Neutrophil (primary cell): ENCODE measurements around the gene RHBG.
A peak's percentile ranks its signal among the peaks of the same experiment; 100 is the strongest.

ENCODE experiments used
- H3K27ac ChIP-seq: fragments of 200-600 bp; sonication (generic); 2 replicates; pipeline ENCODE4 v1.5.1; 2016; ENCODE audit warnings: mild to moderate bottlenecking, moderate library complexity
- H3K27me3 ChIP-seq: fragments of 200-600 bp; sonication (generic); 2 replicates; pipeline ENCODE4 v1.6.0; 2016; ENCODE audit warnings: mild to moderate bottlenecking
- H3K36me3 ChIP-seq: fragments of 200-600 bp; sonication (generic); 2 replicates; pipeline ENCODE4 v1.5.1; 2017
- H3K4me1 ChIP-seq, 2 experiments: fragments of 200-600 bp in 1 of 2; sonication (generic) in 1 of 2; 1 replicate in 1 of 2; 2 replicates in 1 of 2; pipeline versions ENCODE4 v1.5.1 to v1.6.1; 2013 to 2016; ENCODE audit warnings: low read depth in 1 of 2, low read length in 1 of 2, mild to moderate bottlenecking in 1 of 2, moderate library complexity in 1 of 2; ENCODE audit not compliant: control insufficient read depth in 1 of 2, insufficient read depth in 1 of 2
- H3K4me3 ChIP-seq, 2 experiments: fragments of 200-600 bp in 1 of 2; sonication (generic) in 1 of 2; 1 replicate in 1 of 2; 2 replicates in 1 of 2; pipeline ENCODE4 v1.5.1; 2013 to 2016; ENCODE audit warnings: low read depth in 1 of 2, low read length in 1 of 2, mild to moderate bottlenecking in 1 of 2, moderate library complexity in 1 of 2
- H3K9me3 ChIP-seq: fragments of 200-600 bp; sonication (generic); 2 replicates; pipeline ENCODE4 v1.5.1; 2016
- TF ChIP-seq, protein P1 (sequence below): fragments of 200-600 bp; sonication (generic); IDR thresholded peaks from 2 replicates; pipeline ENCODE4 v1.5.1; 2016; ENCODE audit warnings: antibody characterized with exemption

The RHBG gene

GRCh38 chr1:156418416-156419070 is 49.5 kb downstream of the RHBG start:
- H3K9me3 ChIP-seq, result no peaks in the 10 kb centered on the region
- TF ChIP-seq, protein P1, sequence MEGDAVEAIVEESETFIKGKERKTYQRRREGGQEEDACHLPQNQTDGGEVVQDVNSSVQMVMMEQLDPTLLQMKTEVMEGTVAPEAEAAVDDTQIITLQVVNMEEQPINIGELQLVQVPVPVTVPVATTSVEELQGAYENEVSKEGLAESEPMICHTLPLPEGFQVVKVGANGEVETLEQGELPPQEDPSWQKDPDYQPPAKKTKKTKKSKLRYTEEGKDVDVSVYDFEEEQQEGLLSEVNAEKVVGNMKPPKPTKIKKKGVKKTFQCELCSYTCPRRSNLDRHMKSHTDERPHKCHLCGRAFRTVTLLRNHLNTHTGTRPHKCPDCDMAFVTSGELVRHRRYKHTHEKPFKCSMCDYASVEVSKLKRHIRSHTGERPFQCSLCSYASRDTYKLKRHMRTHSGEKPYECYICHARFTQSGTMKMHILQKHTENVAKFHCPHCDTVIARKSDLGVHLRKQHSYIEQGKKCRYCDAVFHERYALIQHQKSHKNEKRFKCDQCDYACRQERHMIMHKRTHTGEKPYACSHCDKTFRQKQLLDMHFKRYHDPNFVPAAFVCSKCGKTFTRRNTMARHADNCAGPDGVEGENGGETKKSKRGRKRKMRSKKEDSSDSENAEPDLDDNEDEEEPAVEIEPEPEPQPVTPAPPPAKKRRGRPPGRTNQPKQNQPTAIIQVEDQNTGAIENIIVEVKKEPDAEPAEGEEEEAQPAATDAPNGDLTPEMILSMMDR, result no peak
- no peaks in the 10 kb centered on the region for H3K36me3 ChIP-seq
- no peak overlapping the region for H3K27ac ChIP-seq
- H3K27me3 ChIP-seq, result peaks cover 100% of the 10 kb centered on the region
- H3K4me3 ChIP-seq, result no peak overlapping the region
- H3K4me1 ChIP-seq, result peaks cover 24 to 25% of the 10 kb centered on the region in 2 experiments

DNA sequence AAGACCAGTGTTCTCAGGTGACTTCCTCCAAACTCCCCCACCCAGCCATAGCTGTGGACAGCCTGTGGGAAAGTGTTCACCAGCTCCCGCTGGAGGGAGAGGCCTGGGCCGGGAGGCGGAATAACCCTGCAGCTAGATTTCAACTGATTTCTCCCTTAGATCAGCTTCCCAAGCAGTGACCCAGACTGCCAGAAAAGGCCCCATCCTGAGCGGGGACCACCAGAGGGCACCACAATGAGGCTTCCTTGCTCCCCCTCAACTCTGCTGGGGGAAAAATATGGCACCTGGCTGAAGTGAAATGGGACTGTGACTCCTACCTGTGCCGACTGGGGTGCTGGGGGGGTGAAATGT is 50.8 kb downstream of the RHBG start:
- Histone ChIP-seq H3K27me3 (peaks cover 100% of the 10 kb centered on the region), H3K36me3 (no peaks in the 10 kb centered on the region)
- TF ChIP-seq, protein P1, result no peak

GRCh38 chr1:156420205-156421061 is 51.4 kb downstream of the RHBG start:
- H3K27me3 ChIP-seq, result peaks cover 100% of the 10 kb centered on the region
- peaks cover 24 to 25% of the 10 kb centered on the region in 2 experiments for H3K4me1 ChIP-seq
- TF ChIP-seq, protein P1, result no peak
- no peak overlapping the region for H3K27ac ChIP-seq
- no peaks in the 10 kb centered on the region for H3K36me3 ChIP-seq
- H3K4me3 ChIP-seq, result peak overlapping the region; percentile 48 to 54
- no peaks in the 10 kb centered on the region for H3K9me3 ChIP-seq

More for the DNA sequence above, 50.8 kb downstream of the RHBG start:
- no peaks in the 10 kb centered on the region for H3K9me3 ChIP-seq
- H3K4me1 ChIP-seq, result peaks cover 24 to 25% of the 10 kb centered on the region in 2 experiments
- H3K27ac ChIP-seq, result no peak overlapping the region
- H3K4me3 ChIP-seq, result peak overlapping the region; percentile 48 to 54

- H3K27ac ChIP-seq, result no peak overlapping the region
- TF ChIP-seq, protein P1, result no peak
- H3K4me3 ChIP-seq, result peak overlapping the region; percentile 48 to 54
- no peaks in the 10 kb centered on the region for H3K9me3 ChIP-seq
- H3K36me3 ChIP-seq, result no peaks in the 10 kb centered on the region
- H3K4me1 ChIP-seq, result peaks cover 24 to 25% of the 10 kb centered on the region in 2 experiments
- H3K27me3 ChIP-seq, result peaks cover 100% of the 10 kb centered on the region
Measured at GRCh38 chr1:156421062-156421938, 52.3 kb downstream of the RHBG start.

DNA sequence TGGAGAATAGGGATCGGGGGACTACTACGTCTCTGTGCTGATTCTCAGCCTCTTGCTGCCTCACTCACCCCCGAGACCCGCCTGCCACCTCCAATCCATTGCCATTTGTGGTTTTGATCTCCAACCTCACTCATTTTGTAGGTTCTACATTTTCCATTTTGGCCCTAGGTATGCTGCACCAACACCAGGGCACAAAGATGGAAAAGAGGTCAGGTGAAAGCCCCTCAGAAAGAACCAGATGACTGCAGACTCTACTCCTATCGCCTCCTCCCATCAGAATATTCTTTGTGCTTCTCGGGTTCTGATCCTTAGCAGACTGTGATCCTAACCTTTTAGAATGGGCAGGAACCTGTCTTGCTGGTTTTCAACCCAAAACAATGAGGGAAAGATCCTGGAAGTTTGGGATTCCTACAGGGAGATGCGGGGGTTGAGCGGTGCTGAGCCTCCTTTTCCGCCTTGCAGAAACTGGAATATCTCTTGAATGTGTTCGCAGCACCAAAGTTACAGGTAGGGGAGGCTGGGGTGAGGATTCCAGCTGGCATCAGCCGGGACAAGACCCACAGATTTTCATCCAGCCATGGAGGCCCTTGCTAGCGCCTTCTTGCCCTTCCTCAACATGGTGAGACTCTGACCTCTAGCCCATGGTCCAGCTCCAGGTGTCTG is 53.1 kb downstream of the RHBG start:
- peak overlapping the region; percentile 48 to 54 for H3K4me3 ChIP-seq

More for the DNA sequence above, 53.1 kb downstream of the RHBG start:
- Histone ChIP-seq H3K36me3 (no peaks in the 10 kb centered on the region), H3K27ac (no peak overlapping the region), H3K27me3 (peaks cover 100% of the 10 kb centered on the region), H3K9me3 (no peaks in the 10 kb centered on the region), H3K4me1 (peaks cover 24 to 25% of the 10 kb centered on the region in 2 experiments)
- TF ChIP-seq, protein P1, result no peak
